ENCODE results near the gene AKR7A2. TPM values are rescaled to one million over a fixed set of nuclear protein-coding genes. Genes with fewer than 3 reads are reported as not detected.
A peak's percentile ranks its signal among the peaks of the same experiment; 100 is the strongest.

AKR7A2 gene
- total RNA-seq, 1 donor from 2014 or later: 34.1 TPM

DNA sequence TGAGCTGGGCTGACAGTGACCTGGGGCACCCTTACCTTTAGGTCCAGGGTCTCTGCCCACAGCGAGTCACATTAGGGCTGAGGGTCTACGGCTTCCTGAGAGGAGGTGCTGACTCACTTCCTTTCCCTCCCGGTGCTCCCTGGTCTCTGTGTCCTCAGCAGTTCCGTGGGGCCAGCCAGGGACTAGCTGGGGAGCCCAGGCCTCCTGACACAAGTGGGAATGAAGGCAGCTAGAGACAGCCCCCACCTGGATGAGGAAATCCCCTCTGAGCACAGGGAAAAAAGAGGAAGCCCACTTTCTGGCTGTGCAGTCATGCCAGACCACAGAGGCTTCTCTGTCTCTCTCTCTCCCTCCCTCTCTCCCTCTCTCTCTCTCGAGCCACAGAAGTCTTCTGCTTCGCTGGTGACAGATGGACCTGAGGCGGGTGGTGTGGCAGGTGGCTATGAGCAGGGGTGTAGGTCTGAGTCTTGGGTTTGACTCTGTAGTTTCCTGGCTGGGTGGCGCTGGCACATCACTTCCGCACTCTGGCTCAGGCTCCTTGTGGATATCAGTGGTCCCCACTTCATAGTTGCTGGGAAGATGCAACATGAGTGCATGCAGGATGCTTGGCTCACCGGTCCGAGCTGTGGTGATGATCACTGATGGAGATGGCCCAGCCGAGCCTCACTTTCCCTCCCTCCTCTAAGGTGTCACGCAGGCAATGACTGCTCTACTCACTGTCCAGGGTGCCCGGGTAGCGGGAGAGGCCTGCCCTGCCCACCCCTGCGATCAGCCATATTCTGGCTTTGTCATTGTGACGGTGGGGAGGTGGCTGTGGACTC is 3.6 kb upstream of the AKR7A2 start:
- no peaks in the 10 kb centered on the region for H3K9me3 Mint-ChIP-seq (ENCODE audit: unreplicated experiment)
- H3K36me3 Mint-ChIP-seq (ENCODE audit: low read depth, unreplicated experiment): peaks cover 16% of the 10 kb centered on the region
- TF ChIP-seq, protein P1, sequence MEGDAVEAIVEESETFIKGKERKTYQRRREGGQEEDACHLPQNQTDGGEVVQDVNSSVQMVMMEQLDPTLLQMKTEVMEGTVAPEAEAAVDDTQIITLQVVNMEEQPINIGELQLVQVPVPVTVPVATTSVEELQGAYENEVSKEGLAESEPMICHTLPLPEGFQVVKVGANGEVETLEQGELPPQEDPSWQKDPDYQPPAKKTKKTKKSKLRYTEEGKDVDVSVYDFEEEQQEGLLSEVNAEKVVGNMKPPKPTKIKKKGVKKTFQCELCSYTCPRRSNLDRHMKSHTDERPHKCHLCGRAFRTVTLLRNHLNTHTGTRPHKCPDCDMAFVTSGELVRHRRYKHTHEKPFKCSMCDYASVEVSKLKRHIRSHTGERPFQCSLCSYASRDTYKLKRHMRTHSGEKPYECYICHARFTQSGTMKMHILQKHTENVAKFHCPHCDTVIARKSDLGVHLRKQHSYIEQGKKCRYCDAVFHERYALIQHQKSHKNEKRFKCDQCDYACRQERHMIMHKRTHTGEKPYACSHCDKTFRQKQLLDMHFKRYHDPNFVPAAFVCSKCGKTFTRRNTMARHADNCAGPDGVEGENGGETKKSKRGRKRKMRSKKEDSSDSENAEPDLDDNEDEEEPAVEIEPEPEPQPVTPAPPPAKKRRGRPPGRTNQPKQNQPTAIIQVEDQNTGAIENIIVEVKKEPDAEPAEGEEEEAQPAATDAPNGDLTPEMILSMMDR (IDR thresholded peaks at IDR 0.05; ENCODE audit: unreplicated experiment): no peak
- H3K27me3 Mint-ChIP-seq (ENCODE audit: unreplicated experiment): peaks cover 12% of the 10 kb centered on the region
- H3K4me1 Mint-ChIP-seq (ENCODE audit: unreplicated experiment): peaks cover 29% of the 10 kb centered on the region
- no peak overlapping the region for H3K27ac Mint-ChIP-seq (ENCODE audit: unreplicated experiment)
- DNase-seq (ENCODE audit: low spot score): no peak
- peak overlapping the region; percentile 18 for H3K4me3 Mint-ChIP-seq (ENCODE audit: unreplicated experiment)

DNA sequence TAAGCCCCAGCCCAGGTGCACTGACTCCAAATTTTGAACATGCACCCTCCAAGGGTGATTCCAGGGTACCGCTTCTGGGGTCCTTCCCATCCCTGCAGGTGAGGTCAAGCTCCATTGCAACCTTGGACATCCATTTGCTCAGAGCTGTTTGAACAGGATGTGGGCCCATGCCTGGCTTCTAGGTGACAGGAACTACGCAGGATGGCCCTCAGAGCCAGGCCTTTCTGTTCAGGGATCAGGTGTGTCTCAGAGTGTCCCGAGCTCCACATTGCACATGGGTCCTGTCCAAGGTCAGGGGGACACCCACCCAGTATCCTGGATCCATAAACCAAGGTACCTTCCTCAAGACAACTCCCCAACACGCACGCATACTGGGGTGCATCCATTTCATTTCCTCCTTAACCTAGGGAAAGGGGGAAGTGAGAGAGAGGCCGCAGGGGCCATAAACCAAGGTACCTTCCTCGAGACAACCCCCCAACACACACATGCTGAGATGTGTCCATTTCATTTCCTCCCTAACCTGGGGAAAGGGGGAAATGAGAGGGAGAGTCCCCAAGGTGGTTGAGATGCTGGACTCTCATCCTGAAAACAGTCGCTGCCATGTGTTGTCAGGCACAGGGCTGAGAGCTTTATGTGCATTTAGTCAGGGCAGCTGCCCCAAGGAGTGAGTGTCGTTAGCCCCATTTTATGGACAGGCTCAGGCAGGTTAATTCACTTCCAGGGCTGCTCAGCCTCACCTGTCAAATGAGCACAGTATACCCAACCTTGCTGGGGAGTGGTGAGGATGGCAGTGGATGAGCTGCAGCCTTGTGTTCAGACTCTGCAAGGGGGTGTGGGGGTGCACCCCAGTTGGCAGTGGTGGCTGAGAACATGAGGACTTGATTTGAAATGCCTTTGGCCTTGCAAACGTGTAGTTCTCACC is 2.3 kb upstream of the AKR7A2 start:
- TF ChIP-seq, protein P1 (IDR thresholded peaks at IDR 0.05; ENCODE audit: unreplicated experiment): no peak
- Mint-ChIP-seq H3K27ac (ENCODE audit: unreplicated experiment) (no peak overlapping the region), H3K9me3 (ENCODE audit: unreplicated experiment) (no peaks in the 10 kb centered on the region), H3K36me3 (ENCODE audit: low read depth, unreplicated experiment) (peaks cover 14% of the 10 kb centered on the region), H3K4me3 (ENCODE audit: unreplicated experiment) (no peak overlapping the region), H3K27me3 (ENCODE audit: unreplicated experiment) (peaks cover 12% of the 10 kb centered on the region), H3K4me1 (ENCODE audit: unreplicated experiment) (peaks cover 29% of the 10 kb centered on the region)
- no peak for DNase-seq (ENCODE audit: low spot score)

DNA sequence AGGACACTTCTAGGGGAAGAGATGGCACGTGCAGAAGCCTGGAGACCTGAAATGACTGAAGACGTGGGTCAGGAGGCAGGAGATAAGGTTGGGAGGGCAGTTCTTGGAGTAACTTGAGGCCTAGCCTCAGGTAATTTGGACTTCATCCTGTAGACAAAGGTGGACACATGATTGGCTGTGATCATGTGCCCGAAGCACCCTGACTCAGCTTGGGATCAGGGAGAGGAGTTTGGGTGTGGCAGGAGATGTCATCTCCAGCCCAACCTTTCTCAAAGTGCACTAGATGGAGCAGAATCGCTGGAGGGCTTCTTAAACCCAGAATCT is 1.7 kb upstream of the AKR7A2 start:
- Mint-ChIP-seq H3K36me3 (ENCODE audit: low read depth, unreplicated experiment) (peaks cover 13% of the 10 kb centered on the region), H3K4me3 (ENCODE audit: unreplicated experiment) (peak overlapping the region; percentile 86), H3K4me1 (ENCODE audit: unreplicated experiment) (peaks cover 29% of the 10 kb centered on the region), H3K9me3 (ENCODE audit: unreplicated experiment) (no peaks in the 10 kb centered on the region), H3K27me3 (ENCODE audit: unreplicated experiment) (peaks cover 16% of the 10 kb centered on the region), H3K27ac (ENCODE audit: unreplicated experiment) (no peak overlapping the region)
- TF ChIP-seq, protein P1 (IDR thresholded peaks at IDR 0.05; ENCODE audit: unreplicated experiment): no peak
- no peak for DNase-seq (ENCODE audit: low spot score)

DNA sequence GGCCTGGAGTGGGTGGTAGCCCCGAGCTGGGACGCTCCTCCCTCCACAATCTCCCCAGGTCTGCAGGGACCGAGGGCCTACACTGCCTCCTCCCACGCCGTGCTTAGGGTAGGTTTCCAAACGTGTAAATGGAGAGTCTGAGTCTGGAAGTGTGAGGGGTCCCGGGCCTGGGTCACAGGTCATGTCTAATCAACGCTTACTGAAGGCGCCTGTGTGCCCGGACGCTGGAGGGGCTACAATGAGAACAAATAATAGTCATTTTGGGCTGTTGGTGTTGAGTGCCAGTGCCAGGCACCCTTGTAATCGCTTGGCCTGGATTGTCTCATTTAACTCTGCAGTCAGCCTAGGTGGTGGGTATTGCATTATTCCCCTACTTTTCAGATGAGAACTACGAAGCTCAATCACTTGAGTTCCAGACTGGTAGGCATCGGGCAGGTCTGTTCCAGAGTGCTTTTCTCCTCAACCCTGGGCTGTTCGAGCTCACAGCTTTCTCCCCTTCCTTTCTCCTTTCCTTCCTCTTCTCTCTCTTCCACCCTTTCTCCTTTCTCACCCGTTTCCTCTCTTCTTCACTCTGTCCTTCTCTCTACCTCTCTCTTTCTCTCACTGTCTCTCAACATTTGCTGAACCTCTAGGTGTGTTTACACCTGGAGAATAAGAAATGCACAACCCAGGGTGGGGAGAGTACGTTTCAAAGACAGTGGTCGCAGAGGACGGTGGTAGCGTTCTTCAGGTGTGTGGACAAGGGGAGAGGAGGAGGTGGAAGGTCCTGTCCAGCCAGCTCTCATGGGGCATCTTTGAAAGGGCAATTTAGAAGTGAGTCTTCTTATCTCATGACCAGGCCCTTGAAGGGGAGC is 1.1 kb upstream of the AKR7A2 start:
- Mint-ChIP-seq H3K27ac (ENCODE audit: unreplicated experiment) (no peak overlapping the region), H3K4me3 (ENCODE audit: unreplicated experiment) (peak overlapping the region; percentile 86), H3K27me3 (ENCODE audit: unreplicated experiment) (peaks cover 14% of the 10 kb centered on the region), H3K36me3 (ENCODE audit: low read depth, unreplicated experiment) (peaks cover 10% of the 10 kb centered on the region), H3K4me1 (ENCODE audit: unreplicated experiment) (peaks cover 29% of the 10 kb centered on the region), H3K9me3 (ENCODE audit: unreplicated experiment) (no peaks in the 10 kb centered on the region)
- DNase-seq (ENCODE audit: low spot score): no peak
- TF ChIP-seq, protein P1 (IDR thresholded peaks at IDR 0.05; ENCODE audit: unreplicated experiment): no peak

All from endothelial cell (in vitro differentiated cells).